ENCODE data around the gene ACTR5.

ACTR5 gene

GRCh38 chr20:38754924-38755323, 6.7 kb downstream of the ACTR5 start:
- Histone ChIP-seq H3K4me3 (no peak overlapping the region), H3K9ac (ENCODE audit: insufficient read length) (no peak overlapping the region), H3K27ac (no peak overlapping the region), H3K36me3 (ENCODE audit: insufficient read depth, low read length) (peaks cover 62% of the 10 kb centered on the region), H3K9me3 (ENCODE audit: low read depth, low read length) (no peaks in the 10 kb centered on the region)
- TF ChIP-seq POLR2AphosphoS5 (IDR thresholded peaks at IDR 0.05; ENCODE audit: borderline replicate concordance, low read depth, low read length) (no peak), EZH2 (IDR thresholded peaks at IDR 0.05) (no peak), FOXP2 (optimal IDR thresholded peaks at IDR 0.05; ENCODE audit: control extremely low read depth, extremely low read length, insufficient read depth) (no peak)
- DNase-seq (ENCODE audit: low read depth, low spot score): no peak

GRCh38 chr20:38755324-38755910, 7.2 kb downstream of the ACTR5 start:
- no peak for DNase-seq (ENCODE audit: low read depth, low spot score)
- Histone ChIP-seq H3K4me3 (no peak overlapping the region), H3K9ac (ENCODE audit: insufficient read length) (no peak overlapping the region), H3K36me3 (ENCODE audit: insufficient read depth, low read length) (peaks cover 65% of the 10 kb centered on the region), H3K27ac (no peak overlapping the region), H3K9me3 (ENCODE audit: low read depth, low read length) (no peaks in the 10 kb centered on the region)
- no peak for TF ChIP-seq EZH2 (IDR thresholded peaks at IDR 0.05)
- no peak for TF ChIP-seq FOXP2 (optimal IDR thresholded peaks at IDR 0.05; ENCODE audit: control extremely low read depth, extremely low read length, insufficient read depth)
- TF ChIP-seq POLR2AphosphoS5 (IDR thresholded peaks at IDR 0.05; ENCODE audit: borderline replicate concordance, low read depth, low read length): no peak

GRCh38 chr20:38757145-38757775, 9.0 kb downstream of the ACTR5 start:
- Histone ChIP-seq H3K9ac (ENCODE audit: insufficient read length) (no peak overlapping the region), H3K36me3 (ENCODE audit: insufficient read depth, low read length) (peaks cover 62% of the 10 kb centered on the region)
- TF ChIP-seq EZH2 (IDR thresholded peaks at IDR 0.05) (no peak), FOXP2 (optimal IDR thresholded peaks at IDR 0.05; ENCODE audit: control extremely low read depth, extremely low read length, insufficient read depth) (no peak), POLR2AphosphoS5 (IDR thresholded peaks at IDR 0.05; ENCODE audit: borderline replicate concordance, low read depth, low read length) (no peak)

GRCh38 chr20:38759106-38759505, 10.8 kb downstream of the ACTR5 start:
- Histone ChIP-seq H3K27ac (no peak overlapping the region), H3K4me3 (no peak overlapping the region), H3K9ac (ENCODE audit: insufficient read length) (no peak overlapping the region), H3K9me3 (ENCODE audit: low read depth, low read length) (no peaks in the 10 kb centered on the region), H3K36me3 (ENCODE audit: insufficient read depth, low read length) (peaks cover 69% of the 10 kb centered on the region)
- DNase-seq (ENCODE audit: low read depth, low spot score): no peak
- no peak for TF ChIP-seq POLR2AphosphoS5 (IDR thresholded peaks at IDR 0.05; ENCODE audit: borderline replicate concordance, low read depth, low read length)
- no peak for TF ChIP-seq FOXP2 (optimal IDR thresholded peaks at IDR 0.05; ENCODE audit: control extremely low read depth, extremely low read length, insufficient read depth)
- no peak for TF ChIP-seq EZH2 (IDR thresholded peaks at IDR 0.05)

More at GRCh38 chr20:38757145-38757775, 9.0 kb downstream of the ACTR5 start:
- Histone ChIP-seq H3K27ac (no peak overlapping the region), H3K9me3 (ENCODE audit: low read depth, low read length) (no peaks in the 10 kb centered on the region), H3K4me3 (no peak overlapping the region)
- DNase-seq (ENCODE audit: low read depth, low spot score): no peak

- H3K27ac ChIP-seq: no peak overlapping the region
- H3K9me3 ChIP-seq (ENCODE audit: low read depth, low read length): no peaks in the 10 kb centered on the region
- H3K36me3 ChIP-seq (ENCODE audit: insufficient read depth, low read length): peaks cover 71% of the 10 kb centered on the region
- no peak overlapping the region for H3K9ac ChIP-seq (ENCODE audit: insufficient read length)
- H3K4me3 ChIP-seq: no peak overlapping the region
- no peak for TF ChIP-seq EZH2 (IDR thresholded peaks at IDR 0.05)
- no peak for TF ChIP-seq POLR2AphosphoS5 (IDR thresholded peaks at IDR 0.05; ENCODE audit: borderline replicate concordance, low read depth, low read length)
- no peak for TF ChIP-seq FOXP2 (optimal IDR thresholded peaks at IDR 0.05; ENCODE audit: control extremely low read depth, extremely low read length, insufficient read depth)
- no peak for DNase-seq (ENCODE audit: low read depth, low spot score)
Observed at GRCh38 chr20:38760978-38761377, 12.7 kb downstream of the ACTR5 start.

- TF ChIP-seq FOXP2 (optimal IDR thresholded peaks at IDR 0.05; ENCODE audit: control extremely low read depth, extremely low read length, insufficient read depth): no peak
- TF ChIP-seq POLR2AphosphoS5 (IDR thresholded peaks at IDR 0.05; ENCODE audit: borderline replicate concordance, low read depth, low read length): no peak
- no peak for TF ChIP-seq EZH2 (IDR thresholded peaks at IDR 0.05)
Observed at GRCh38 chr20:38762174-38762573, 13.9 kb downstream of the ACTR5 start.

GRCh38 chr20:38763616-38764015, 15.4 kb downstream of the ACTR5 start:
- Histone ChIP-seq H3K4me3 (no peak overlapping the region), H3K9me3 (ENCODE audit: low read depth, low read length) (no peaks in the 10 kb centered on the region), H3K9ac (ENCODE audit: insufficient read length) (no peak overlapping the region), H3K36me3 (ENCODE audit: insufficient read depth, low read length) (peaks cover 66% of the 10 kb centered on the region), H3K27ac (no peak overlapping the region)
- TF ChIP-seq FOXP2 (optimal IDR thresholded peaks at IDR 0.05; ENCODE audit: control extremely low read depth, extremely low read length, insufficient read depth) (no peak), POLR2AphosphoS5 (IDR thresholded peaks at IDR 0.05; ENCODE audit: borderline replicate concordance, low read depth, low read length) (no peak), EZH2 (IDR thresholded peaks at IDR 0.05) (no peak)
- DNase-seq (ENCODE audit: low read depth, low spot score): no peak

More at GRCh38 chr20:38762174-38762573, 13.9 kb downstream of the ACTR5 start:
- Histone ChIP-seq H3K4me3 (no peak overlapping the region), H3K9ac (ENCODE audit: insufficient read length) (no peak overlapping the region), H3K9me3 (ENCODE audit: low read depth, low read length) (no peaks in the 10 kb centered on the region), H3K27ac (no peak overlapping the region), H3K36me3 (ENCODE audit: insufficient read depth, low read length) (peaks cover 66% of the 10 kb centered on the region)
- DNase-seq (ENCODE audit: low read depth, low spot score): no peak

GRCh38 chr20:38764567-38765318, 16.5 kb downstream of the ACTR5 start:
- no peak overlapping the region for H3K27ac ChIP-seq
- DNase-seq (ENCODE audit: low read depth, low spot score): no peak
- no peak overlapping the region for H3K9ac ChIP-seq (ENCODE audit: insufficient read length)
- peaks cover 57% of the 10 kb centered on the region for H3K36me3 ChIP-seq (ENCODE audit: insufficient read depth, low read length)
- H3K4me3 ChIP-seq: no peak overlapping the region
- no peaks in the 10 kb centered on the region for H3K9me3 ChIP-seq (ENCODE audit: low read depth, low read length)
- TF ChIP-seq POLR2AphosphoS5 (IDR thresholded peaks at IDR 0.05; ENCODE audit: borderline replicate concordance, low read depth, low read length) (no peak), EZH2 (IDR thresholded peaks at IDR 0.05) (no peak), FOXP2 (optimal IDR thresholded peaks at IDR 0.05; ENCODE audit: control extremely low read depth, extremely low read length, insufficient read depth) (no peak)
